AG04449 (cell line): ENCODE data around the gene KLF5.

Experiments
- CTCF ChIA-PET: fragments of 350-600 bp; formaldehyde crosslinking; extraction: SDS; loops from one replicate; lab custom pipeline; 2021; ENCODE audit warnings: antibody characterized with exemption; lab: Yijun Ruan, JAX
- POLR2A ChIA-PET: fragments of 400-600, 350-600 bp; formaldehyde crosslinking; extraction: SDS; loops from one replicate; lab custom pipeline; 2020; ENCODE audit warnings: antibody characterized with exemption, inconsistent platforms; lab: Yijun Ruan, JAX
- DNase-seq: peaks from one replicate; pipeline ENCODE4 v3.0.0-alpha.2; 2010; ENCODE audit warnings: low read depth, low spot score
- H3K4me3 ChIP-seq: 2 replicates; pipeline ENCODE4 v1.5.1; 2011; ENCODE audit warnings: low read depth, mild to moderate bottlenecking, control low read depth, low read length
- TF ChIP-seq, protein P1 (sequence below): IDR thresholded peaks from one replicate; pipeline ENCODE4 v1.5.1; 2011; ENCODE audit warnings: mild to moderate bottlenecking, moderate library complexity, low read length, control low read depth, inconsistent platforms; ENCODE audit not compliant: insufficient read depth; ENCODE audit errors: missing control alignments

The KLF5 gene

GRCh38 chr13:73109969-73110368, 51.2 kb downstream of the KLF5 start:
- no peak for DNase-seq
- CTCF ChIA-PET = no interaction called here
- POLR2A ChIA-PET = no interaction called here
- no peak overlapping the region for H3K4me3 ChIP-seq
- TF ChIP-seq, protein P1, sequence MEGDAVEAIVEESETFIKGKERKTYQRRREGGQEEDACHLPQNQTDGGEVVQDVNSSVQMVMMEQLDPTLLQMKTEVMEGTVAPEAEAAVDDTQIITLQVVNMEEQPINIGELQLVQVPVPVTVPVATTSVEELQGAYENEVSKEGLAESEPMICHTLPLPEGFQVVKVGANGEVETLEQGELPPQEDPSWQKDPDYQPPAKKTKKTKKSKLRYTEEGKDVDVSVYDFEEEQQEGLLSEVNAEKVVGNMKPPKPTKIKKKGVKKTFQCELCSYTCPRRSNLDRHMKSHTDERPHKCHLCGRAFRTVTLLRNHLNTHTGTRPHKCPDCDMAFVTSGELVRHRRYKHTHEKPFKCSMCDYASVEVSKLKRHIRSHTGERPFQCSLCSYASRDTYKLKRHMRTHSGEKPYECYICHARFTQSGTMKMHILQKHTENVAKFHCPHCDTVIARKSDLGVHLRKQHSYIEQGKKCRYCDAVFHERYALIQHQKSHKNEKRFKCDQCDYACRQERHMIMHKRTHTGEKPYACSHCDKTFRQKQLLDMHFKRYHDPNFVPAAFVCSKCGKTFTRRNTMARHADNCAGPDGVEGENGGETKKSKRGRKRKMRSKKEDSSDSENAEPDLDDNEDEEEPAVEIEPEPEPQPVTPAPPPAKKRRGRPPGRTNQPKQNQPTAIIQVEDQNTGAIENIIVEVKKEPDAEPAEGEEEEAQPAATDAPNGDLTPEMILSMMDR = no peak

- ChIA-PET CTCF (no interaction called here), POLR2A (no interaction called here)
- H3K4me3 ChIP-seq = no peak overlapping the region
- no peak for DNase-seq
- TF ChIP-seq, protein P1 = no peak
Observed at GRCh38 chr13:73110814-73111213, 52.0 kb downstream of the KLF5 start.

GRCh38 chr13:73111331-73111730, 52.5 kb downstream of the KLF5 start:
- POLR2A ChIA-PET = no interaction called here
- no peak for DNase-seq
- H3K4me3 ChIP-seq = no peak overlapping the region
- TF ChIP-seq, protein P1 = no peak
- CTCF ChIA-PET = no interaction called here

GRCh38 chr13:73119612-73120011, 60.8 kb downstream of the KLF5 start:
- ChIA-PET CTCF (no interaction called here), POLR2A (no interaction called here)
- H3K4me3 ChIP-seq = no peak overlapping the region
- DNase-seq = no peak
- TF ChIP-seq, protein P1 = no peak
